ENCODE data around the gene INPPL1. TPM values are rescaled to one million over a fixed set of nuclear protein-coding genes. Genes with fewer than 3 reads are reported as not detected.

INPPL1 gene
- total RNA-seq, 1 experiment from 2014 or later: 214 TPM

GRCh38 chr11:72247584-72247983 lies 23.0 kb downstream of the INPPL1 start:
- Mint-ChIP-seq H3K9me3 (peaks cover 0 to 1% of the 10 kb centered on the region in 2 experiments; a peak in 2 of 5 replicates), H3K4me1 (peaks cover 16% of the 10 kb centered on the region in 2 experiments), H3K4me3 (no peak overlapping the region), H3K36me3 (ENCODE audit: insufficient read depth in 1 of 3, low read depth in 3 of 3) (peaks cover 0 to under 1% (median 0%) of the 10 kb centered on the region in 3 experiments; a peak in 1 of 7 replicates), H3K27ac (no peak overlapping the region), H3K27me3 (ENCODE audit: low read depth) (peaks cover 45% of the 10 kb centered on the region)
- Histone ChIP-seq H3K23ac (ENCODE audit: insufficient read length, low read depth, low read length) (no peak overlapping the region), H3K9ac (ENCODE audit: extremely low read depth, insufficient read length, low read length) (no peak overlapping the region), H3K79me2 (ENCODE audit: insufficient read depth, low read length) (no peaks in the 10 kb centered on the region), H2BK120ac (ENCODE audit: low read depth, low read length, poor library complexity, severe bottlenecking) (no peak overlapping the region), H4K5ac (ENCODE audit: insufficient read length, low read depth, low read length) (no peak overlapping the region), H2AFZ (ENCODE audit: low read length) (no peak overlapping the region), H2BK5ac (ENCODE audit: insufficient read length, low read length) (no peak overlapping the region), H3K4me2 (ENCODE audit: insufficient read depth, insufficient read length, low read length) (no peak overlapping the region), H4K20me1 (ENCODE audit: control insufficient read depth, insufficient read depth, insufficient read length) (no peaks in the 10 kb centered on the region), H3K56ac (ENCODE audit: insufficient read length, low read depth, low read length) (no peak overlapping the region), H3T11ph (ENCODE audit: low read length) (no peak overlapping the region), H3K23me2 (ENCODE audit: insufficient read length, low read depth, low read length, poor library complexity, severe bottlenecking) (peaks cover 13% of the 10 kb centered on the region), H3K79me1 (ENCODE audit: insufficient read depth, low read depth, low read length, poor library complexity, severe bottlenecking) (no peaks in the 10 kb centered on the region), H4K8ac (replicated peaks; ENCODE audit: insufficient read length, low read depth, low read length) (no peak overlapping the region), H3K14ac (ENCODE audit: insufficient read depth, low read length) (no peak overlapping the region), H2AK5ac (ENCODE audit: insufficient read length, low read length) (no peak overlapping the region), H3K27me3 (ENCODE audit: insufficient read depth, low read length) (peaks cover 48% of the 10 kb centered on the region), H2BK20ac (ENCODE audit: low read depth, low read length, poor library complexity, severe bottlenecking) (no peak overlapping the region), H3K4me1 (ENCODE audit: insufficient read depth, low read length) (peaks cover 6% of the 10 kb centered on the region; the same call in 1 of the 2 replicates), H3K4ac (ENCODE audit: low read depth, low read length) (no peak overlapping the region), H4K91ac (ENCODE audit: insufficient read length, low read depth, low read length) (no peak overlapping the region), H3K18ac (ENCODE audit: insufficient read length, low read depth, low read length) (no peak overlapping the region), H2BK15ac (ENCODE audit: low read depth, low read length) (no peak overlapping the region), H3K9me3 (ENCODE audit: control insufficient read depth, low read depth, low read length) (no peaks in the 10 kb centered on the region), H3K27ac (ENCODE audit: insufficient read length, low read depth, low read length) (no peak overlapping the region), H2BK12ac (ENCODE audit: insufficient read length, low read depth, low read length) (no peak overlapping the region)
- TF ChIP-seq, protein P1, sequence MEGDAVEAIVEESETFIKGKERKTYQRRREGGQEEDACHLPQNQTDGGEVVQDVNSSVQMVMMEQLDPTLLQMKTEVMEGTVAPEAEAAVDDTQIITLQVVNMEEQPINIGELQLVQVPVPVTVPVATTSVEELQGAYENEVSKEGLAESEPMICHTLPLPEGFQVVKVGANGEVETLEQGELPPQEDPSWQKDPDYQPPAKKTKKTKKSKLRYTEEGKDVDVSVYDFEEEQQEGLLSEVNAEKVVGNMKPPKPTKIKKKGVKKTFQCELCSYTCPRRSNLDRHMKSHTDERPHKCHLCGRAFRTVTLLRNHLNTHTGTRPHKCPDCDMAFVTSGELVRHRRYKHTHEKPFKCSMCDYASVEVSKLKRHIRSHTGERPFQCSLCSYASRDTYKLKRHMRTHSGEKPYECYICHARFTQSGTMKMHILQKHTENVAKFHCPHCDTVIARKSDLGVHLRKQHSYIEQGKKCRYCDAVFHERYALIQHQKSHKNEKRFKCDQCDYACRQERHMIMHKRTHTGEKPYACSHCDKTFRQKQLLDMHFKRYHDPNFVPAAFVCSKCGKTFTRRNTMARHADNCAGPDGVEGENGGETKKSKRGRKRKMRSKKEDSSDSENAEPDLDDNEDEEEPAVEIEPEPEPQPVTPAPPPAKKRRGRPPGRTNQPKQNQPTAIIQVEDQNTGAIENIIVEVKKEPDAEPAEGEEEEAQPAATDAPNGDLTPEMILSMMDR (conservative IDR thresholded peaks at IDR 0.05): no peak
- no CpG with 5 or more reads among the region's 2 CpGs for WGBS (ENCODE audit: extremely low coverage, insufficient read length, low lambda C conversion rate)
- DNase-seq: no peak
